ENCODE measurements around the gene PRKN. TPM values are rescaled to one million over a fixed set of nuclear protein-coding genes. Genes with fewer than 3 reads are reported as not detected.

PRKN gene
- total RNA-seq, 1 donor from 2014 or later: 9.3 TPM

DNA sequence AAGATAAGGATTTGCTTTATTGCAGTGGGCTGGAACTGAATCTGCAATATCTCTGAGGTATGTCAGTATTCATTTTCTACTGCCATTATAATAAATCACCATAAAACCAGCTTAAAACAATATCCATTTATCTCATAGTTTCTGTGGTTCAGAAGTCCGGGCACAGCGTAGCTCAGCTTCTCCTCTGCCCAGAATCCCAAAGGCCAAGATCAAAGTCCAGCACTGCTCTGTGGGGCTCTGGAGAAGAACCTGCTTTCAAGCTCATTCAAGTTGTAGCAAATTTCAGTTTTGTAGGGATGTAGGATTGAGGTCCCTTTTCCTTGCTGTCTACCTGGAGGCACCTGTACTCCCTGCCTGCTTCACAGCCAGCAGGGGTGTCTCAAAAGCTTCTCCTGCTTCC lies 1113.9 kb downstream of the PRKN start:
- no peak for DNase-seq (ENCODE audit: low spot score)

DNA sequence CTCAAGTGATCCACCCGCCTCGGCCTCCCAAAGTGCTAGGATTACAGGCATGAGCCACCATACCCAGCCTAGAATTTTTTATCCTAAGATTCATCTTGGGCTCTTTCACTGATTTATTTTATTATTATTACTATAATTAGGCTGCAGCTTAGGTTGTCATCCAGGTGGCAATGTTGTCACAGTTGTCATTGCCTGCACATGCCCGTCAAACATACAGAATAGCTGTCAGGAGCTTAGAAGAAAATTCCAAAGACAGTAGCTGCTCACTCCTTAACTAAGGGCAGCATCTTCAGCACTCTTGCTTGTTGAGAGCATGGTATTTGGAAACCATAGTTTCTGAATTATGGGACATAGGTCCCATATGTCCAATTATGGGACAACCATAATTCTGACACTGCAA lies 1118.8 kb downstream of the PRKN start:
- DNase-seq (ENCODE audit: low spot score): no peak

DNA sequence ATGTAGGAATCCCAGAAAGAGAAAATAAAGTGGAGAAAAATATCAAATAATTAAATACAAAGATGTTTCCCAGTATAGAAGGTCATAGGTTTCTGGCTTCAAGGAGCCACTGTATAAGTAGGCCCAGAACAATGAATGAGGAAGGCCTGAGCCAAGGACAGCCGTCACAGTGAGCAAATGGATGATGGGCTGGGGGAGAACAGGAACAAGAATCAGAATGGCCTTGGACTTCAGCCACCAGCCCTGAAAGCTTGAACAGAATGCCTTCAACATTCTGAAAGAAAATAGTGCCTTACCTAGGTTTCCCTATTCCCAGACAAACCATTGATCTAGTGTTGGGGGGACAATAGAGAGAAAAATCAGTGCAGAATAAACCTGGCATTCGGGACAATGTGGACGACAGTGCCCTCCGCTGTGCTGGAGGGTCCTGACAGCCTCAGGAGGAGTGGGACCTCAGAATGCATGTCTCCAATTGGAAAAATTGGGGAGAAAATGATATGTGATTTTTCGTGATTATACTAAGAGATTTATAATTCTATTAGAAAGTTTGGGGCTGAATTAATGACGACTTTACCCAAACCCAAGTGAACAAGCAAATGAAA lies 1119.8 kb downstream of the PRKN start:
- no peak for DNase-seq (ENCODE audit: low spot score)

DNA sequence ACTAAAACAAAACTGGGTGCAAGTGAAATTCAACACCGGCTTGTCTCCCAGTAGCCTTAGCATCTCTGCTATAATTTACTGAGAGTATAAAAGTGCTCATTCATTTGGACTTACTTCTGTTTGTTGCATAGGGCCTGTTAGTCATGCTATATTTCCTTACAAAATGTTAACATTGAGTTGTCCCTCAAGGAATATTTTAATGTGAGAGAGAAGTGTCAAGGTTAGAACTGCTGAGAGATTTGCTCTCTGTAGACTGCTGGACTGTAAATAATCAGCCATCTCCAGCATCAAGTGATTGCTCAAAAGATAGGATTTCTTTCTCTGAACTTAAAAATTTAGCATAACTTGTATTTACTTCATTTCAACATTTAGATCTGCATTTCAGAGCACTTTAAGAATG lies 1125.2 kb downstream of the PRKN start:
- no peak for DNase-seq (ENCODE audit: low spot score)

DNA sequence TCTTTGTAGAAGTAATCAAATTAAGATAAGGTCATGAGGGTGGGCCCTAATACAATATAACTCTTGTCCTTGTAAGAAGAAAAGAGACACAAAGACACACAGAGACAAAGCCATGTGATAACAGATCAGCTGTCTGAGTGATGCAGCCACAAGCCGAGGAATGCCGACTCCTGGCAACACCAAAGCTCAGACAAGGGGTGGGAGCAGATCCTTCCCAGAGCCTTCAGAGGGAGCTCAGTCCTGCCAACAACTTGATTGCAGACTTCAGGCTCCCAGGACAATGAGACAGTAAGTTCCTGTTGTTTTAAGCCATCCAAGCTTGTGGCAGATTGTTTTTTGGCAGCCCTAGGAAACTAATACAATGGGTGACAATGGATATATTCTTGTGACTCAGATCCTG lies 1128.7 kb downstream of the PRKN start:
- DNase-seq (ENCODE audit: low spot score): no peak

DNA sequence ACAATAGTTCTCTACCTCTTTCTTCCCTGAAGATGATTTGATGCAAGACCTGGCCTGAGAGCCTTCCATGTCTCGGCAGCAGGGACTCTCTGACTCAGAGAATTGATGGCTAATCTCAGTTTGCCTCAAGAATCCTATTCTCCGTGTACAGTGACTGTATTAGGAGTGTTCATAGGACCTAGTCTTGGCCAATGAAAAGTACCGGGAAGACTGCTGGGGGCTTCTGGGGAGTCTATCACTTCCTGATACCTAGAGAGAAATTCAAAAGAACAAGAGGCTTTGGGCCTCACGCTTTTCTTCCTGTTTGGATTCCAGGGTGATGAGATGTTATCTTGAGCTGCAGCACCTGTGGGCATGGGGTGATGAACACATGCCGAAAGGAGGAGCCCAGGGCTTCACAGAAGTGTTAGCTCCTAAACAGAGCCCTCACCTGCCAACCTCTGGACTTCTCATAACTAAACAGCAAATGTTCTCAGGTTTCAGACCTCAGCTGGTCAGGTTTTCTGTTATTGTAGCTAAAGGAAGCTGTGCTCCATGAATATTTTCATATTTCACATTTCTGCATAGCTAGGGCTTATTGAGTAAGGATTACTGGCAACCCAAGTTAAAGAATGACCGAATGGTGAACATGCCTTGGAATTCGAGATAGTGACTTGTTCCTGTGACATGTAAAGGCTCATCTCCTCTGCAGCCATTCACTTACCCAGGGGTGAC lies 1130.6 kb downstream of the PRKN start:
- DNase-seq (ENCODE audit: low spot score): no peak

DNA sequence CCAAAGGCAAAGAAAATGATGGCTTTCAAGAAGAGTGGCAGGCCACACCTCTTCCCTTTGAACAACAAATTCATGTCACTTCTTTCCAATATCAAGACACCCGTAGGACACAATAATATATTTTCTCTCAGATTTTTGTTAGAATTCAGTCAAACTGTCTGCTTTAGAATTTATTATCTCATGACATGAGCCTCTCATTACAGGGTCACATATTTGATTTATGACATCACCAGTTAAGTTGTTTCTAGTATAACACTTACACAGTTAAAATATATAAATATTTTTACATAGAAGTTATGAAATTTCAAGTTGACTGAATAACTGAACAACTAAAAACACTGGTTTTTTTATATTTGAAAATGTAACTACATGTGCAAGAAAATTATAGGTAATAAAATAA lies 1133.2 kb downstream of the PRKN start:
- no peak for DNase-seq (ENCODE audit: low spot score)

DNA sequence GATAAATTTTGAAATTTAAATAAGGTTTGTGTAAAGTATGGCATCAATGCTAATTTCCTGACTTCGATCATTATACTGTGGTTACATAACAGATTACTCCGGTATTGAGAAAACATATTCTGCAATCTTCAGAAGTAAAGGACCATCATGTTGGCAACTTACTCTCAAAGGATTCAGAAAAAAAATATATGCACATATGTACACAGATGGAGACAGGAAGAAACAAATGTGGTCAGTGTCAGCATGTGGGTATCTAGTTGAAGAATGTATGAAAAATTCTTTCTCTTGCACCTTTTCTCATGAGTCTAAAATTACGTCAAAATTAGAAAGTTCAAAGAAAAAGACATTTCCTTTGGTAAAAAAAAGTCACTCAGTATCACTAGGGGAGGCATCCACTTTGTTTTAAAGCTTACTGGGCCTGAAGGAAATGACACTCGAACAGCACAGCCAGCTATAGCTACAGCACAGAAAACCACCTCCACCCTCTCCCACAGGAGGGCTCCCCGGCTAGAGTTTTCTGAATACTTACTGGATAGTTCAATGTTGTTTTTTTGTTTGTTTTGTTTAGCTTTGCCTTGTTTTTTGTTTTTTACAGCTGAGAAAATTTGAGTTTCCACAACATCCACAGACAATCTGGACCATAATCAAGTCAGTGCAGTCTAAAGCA lies 1136.5 kb downstream of the PRKN start:
- DNase-seq (ENCODE audit: low spot score): no peak

DNA sequence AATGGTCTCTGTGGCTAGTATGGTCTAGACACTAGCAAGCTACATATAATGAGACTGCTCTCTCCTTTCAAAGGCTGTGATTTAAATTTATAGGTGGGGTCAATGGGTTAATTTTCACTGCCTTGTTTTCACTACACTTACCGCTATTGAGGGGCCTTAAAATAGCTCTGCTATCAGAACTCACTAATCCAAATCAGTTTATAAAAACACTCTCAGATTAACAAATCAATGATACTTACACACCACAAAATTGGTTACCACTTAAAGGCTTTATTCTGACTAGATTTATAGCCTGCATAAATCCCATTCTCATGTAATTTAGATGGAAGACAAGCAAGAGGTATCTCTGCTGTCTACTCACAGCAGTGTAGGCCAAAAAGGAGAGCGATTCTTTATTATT lies 1140.7 kb downstream of the PRKN start:
- no peak for DNase-seq (ENCODE audit: low spot score)

DNA sequence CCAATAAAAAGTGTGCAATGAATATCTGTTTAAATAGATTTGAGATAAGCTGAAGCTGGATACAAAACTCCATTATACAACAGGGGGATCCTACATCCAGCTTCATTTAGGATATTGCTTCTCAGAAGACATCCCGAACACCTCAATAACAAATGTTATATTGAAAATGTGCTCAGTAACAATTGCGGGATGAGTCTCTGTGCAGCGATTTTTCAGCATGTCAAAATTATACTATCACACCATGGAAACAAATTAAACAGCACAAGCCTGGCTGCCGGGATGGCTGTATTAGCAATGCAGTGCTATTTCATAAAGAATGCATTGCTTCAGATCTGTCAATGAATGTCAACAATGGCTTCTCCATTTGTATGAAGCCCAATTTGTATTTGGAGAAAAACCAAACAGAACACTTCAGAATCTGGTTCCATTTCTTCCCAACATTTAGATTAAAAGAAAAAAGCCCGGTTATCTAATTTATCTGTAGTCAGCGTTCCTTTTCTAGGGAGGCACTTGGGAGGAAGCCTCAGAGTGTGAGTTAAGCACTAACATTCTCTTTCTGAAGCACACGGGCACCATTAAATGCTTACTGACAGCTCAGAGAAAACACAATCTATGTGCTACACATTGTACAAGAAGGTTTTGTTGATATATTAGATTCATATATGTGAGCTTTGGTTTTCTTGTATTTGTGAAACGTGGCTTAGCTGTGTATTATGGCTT lies 1142.8 kb downstream of the PRKN start:
- no peak for DNase-seq (ENCODE audit: low spot score)

DNA sequence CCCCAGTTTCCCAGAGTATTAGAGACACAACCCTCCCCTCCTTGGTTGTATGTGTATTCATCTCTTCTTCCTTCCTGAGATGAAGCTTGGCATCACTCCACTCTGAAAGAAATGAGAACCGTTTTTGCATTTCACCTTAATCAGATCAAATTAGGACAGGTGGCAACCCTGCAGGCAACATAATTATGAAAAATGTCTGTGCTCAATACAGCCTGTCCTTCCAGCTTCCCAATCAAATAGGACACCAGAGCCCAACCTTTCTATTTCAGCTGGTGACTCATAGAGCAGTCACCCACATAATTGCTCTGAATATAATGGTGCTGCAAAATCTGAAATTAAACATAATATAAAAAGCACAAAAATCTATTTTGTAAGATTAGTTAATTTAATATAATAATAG lies 1143.5 kb downstream of the PRKN start:
- no peak for DNase-seq (ENCODE audit: low spot score)

DNA sequence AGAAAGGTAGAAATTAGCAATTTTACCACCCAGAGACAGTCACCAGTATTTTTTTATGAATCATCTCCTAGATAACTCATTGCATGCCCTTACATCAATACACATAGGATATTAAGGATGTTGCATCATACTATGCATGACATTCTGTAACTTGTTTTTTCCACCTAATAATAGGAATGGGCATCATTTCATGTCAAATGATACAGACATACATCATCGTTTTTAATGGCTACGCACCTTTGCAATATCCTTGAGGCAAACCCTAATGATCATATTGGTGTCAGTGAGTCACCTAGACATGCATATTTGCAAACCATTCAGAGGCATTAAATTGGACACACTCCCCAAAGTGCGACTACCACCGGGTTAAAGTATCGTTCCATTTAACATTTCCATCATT lies 1144.0 kb downstream of the PRKN start:
- no peak for DNase-seq (ENCODE audit: low spot score)

DNA sequence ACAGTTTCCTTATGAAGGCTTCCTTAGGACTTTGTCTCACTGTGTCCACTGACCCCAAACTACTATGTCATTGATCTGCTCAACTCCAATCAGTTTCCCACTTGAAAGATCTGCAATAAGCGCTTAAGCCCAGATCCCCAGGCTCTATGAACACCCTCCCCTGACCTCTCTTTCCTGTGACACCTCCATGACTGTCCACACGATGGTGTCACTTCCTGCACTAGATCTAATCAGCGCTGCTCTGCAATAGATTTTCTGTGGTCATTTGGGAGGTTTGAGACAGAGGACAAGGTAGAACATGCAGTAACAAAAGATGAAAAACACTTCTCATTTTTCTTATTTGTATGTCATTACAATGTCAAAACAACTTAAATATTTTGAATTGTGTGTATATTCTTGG lies 1149.1 kb downstream of the PRKN start:
- DNase-seq (ENCODE audit: low spot score): no peak

DNA sequence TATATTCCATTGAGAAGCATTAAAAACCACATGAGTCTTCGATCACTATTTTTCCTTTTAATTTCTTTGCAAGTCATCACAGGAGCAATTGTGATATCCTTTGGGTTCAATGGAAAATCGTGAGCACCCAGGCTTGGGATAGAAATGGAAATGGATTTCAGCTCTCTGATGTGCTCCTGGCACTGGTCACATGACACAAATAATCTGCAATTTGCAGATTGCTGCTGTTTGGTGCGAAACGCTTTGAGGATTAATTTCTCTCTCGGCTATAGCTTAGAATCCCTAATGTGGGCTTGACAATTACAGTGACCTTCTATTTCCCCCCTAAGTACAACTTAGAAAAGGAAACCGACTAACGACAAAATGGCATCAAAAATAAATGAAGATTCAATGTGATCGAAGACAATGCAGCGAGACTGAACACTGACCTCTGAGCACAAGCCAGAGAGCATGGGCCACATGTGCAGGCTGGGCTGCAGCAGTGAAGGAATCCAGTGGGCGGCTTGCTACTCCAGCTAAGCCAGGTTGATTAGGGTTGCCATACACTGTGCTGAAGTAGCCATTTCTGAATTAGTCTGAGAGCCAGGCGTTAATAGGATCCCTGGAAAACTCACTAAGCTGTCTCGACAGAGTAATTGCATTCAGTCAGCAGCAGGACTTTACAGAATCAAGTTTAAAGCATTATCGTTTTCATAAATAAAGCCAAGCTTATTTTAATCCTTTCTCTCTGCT lies 1151.9 kb downstream of the PRKN start:
- DNase-seq (ENCODE audit: low spot score): no peak

DNA sequence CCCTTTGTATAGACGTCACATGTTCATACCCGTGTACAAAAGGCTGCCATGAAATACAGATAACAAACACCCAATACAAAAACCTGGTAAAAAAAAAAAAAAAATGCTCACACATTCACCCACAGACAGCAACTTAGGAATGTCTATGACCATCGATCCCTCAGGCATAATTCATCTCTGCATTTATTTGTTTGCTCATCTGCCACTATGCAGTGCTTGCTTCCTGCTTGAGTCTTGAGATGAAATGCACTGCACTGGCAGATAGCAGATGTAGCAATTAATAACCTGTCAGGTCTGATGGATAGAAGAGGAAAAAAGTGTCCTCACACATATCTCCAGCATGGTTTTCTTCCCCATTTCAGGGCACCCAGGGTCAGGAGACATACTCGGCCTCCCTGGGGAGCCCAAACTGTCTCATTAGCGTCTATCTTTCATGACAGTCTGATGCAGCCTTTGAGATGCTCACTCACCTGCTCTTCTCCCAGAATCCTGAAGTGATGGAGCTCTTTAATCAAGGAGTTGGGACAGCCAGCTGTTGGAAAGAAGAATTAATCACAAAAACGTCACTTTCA lies 1158.6 kb downstream of the PRKN start:
- DNase-seq (ENCODE audit: low spot score): no peak

DNA sequence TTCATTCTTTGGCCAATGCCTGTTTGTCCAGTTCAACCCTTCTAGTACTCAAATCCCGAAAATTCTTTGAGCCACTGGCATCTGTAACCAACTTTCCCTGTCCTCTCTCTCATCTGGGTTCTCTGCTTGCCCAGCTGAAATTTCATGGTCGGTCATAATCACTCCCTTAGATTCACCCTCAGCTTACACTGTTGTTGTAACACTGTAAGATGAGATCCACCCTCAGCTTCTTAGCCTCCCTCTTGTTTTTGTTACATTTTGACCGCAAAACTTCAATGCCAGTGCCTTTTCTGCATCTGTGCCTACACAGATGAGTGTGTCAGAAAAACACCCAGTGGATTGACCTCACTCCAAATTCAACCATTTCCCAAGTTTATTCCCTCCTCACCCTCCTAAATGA lies 1162.6 kb downstream of the PRKN start:
- no peak for DNase-seq (ENCODE audit: low spot score)

DNA sequence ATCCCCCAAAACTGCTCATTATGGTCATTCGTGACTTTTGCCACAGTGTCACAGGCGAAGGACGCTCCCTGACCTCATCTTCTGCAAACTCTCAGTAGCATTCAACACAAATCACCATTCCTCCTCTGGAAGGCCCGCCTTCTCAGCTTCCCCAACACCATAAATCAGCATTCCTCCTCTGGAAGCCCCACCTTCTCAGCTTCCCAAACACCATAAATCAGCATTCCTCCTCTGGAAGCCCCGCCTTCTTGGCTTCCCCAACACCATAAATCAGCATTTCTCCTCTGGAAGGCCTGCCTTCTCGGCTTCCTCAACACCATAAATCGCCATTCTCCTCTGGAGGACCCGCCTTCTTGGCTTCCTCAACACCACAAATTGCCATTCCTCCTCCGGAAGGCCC lies 1165.7 kb downstream of the PRKN start:
- no peak for DNase-seq (ENCODE audit: low spot score)

DNA sequence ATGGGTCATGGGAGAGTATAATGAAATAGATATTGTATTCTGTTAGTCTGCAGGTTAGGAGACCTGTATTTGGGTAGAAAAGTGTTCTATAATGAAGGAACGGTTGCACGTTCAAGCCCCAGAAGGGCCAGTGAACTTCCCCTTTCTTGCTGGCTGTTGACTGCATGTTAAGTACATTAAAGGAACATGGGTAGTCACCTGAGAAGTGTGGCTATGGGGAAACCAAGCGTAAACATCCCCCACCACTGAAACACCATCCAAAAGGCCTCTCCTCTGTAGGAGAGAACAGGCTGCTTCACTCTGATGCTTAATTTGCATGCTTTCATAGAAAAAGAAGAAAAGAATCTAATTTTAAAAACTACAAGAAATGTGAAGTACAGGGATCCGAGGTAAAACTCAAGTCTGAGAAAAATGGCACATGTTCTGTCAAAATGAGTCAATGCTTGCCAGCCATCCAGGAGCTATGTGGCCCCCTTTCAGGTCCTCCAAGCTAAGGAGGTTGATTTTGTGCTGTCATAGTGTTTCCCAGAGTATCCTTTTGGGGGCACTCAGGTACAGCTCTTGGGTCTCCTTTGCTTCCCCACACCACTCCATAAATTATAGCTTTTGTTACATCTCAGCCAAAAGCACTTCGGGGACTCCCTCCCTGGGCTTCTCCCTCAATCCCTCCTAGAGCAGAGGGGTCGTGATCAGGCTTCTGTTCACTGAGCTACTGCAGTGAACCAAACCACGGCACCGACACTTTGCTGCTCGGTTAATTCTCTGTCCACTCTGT lies 1170.0 kb downstream of the PRKN start:
- no peak for DNase-seq (ENCODE audit: low spot score)

DNA sequence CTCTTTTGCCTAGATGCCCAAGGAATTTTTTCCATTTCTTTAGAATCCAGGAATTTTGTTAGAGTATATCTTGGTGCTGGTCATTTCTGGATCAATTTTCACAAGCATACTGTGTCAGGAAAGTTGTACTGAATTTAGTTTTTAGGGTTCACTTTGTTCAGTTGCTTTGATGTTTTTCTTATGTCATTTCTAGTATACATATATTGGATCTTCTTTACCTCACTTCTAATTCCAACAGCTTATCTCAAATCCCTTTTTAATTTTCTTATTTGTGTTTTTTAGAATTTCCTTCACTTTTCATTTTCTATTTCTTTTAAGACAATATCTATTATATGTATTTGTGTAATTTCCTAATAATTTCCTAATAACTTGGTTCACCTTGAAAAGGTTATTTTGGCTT lies 1172.7 kb downstream of the PRKN start:
- no peak for DNase-seq (ENCODE audit: low spot score)

DNA sequence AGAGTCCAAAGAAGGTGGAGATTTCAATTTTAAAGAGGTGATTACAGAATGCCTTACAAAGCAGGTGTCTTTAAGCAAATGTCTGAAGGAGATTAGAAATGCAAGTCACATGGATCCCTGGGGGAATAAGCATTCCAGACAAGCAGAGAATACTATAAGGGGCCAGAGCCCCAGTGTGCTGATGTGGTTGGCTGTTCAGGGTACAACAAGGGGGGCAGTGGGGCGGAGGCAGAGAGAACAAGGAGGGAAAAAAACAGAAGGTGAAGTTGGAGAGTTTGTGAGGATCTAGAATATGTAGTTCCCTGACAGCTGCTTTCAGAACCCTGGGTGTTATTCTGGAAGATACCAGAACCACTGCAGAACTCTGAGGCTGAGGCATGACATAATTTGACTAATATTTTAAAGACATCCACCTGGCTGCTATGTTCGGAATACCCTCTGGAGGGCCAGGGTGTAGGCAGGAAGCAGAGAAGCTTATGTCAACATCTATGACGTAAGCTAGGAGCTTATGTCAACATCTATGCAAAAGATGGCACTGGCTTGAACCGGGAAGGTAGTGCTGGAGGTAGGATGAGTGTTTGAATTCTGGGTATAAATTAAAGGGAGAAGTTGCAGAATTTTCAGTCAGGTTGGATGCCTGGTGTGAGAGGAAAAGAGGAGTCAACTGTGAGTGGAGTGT lies 1177.5 kb downstream of the PRKN start:
- no peak for DNase-seq (ENCODE audit: low spot score)

Measured in mucosa of gallbladder (tissue), 1 donor.